Measurements from ENCODE around the gene TRIM71. TPM values are rescaled to one million over a fixed set of nuclear protein-coding genes. Genes with fewer than 3 reads are reported as not detected.

The TRIM71 gene
- total RNA-seq, 2 experiments from 2014 or later, result 0.18 to 0.22 TPM

DNA sequence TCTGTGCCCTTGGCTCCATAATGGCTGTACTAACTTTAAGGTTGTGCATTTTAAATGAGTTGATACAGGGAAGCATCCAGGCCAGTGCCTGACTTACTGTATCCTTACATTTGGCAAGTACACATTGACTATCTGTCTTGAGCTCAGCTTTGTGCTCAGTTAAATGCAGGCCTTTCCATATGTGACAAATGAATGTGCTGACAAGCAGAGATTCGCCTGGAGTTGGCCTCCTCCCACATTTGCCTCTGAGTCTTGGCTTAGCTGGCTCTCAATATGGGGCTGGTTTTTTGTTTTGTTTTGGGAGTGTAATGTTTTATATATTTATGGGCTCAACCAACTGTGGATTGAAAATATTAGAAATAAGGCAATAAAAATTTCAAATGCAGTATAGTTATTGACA, 29.7 kb downstream of the TRIM71 start:
- DNase-seq, result no peak
- intact Hi-C loops (cut with micrococcal nuclease), result no loop called here
- no peak for ATAC-seq
- Mint-ChIP-seq H3K4me3 (no peak overlapping the region), H3K9me3 (no peaks in the 10 kb centered on the region), H3K27me3 (no peaks in the 10 kb centered on the region), H3K36me3 (ENCODE audit: low read depth) (no peaks in the 10 kb centered on the region), H3K27ac (no peak overlapping the region), H3K4me1 (ENCODE audit: low read depth) (peaks cover 6% of the 10 kb centered on the region)
- TF ChIP-seq, protein P1, sequence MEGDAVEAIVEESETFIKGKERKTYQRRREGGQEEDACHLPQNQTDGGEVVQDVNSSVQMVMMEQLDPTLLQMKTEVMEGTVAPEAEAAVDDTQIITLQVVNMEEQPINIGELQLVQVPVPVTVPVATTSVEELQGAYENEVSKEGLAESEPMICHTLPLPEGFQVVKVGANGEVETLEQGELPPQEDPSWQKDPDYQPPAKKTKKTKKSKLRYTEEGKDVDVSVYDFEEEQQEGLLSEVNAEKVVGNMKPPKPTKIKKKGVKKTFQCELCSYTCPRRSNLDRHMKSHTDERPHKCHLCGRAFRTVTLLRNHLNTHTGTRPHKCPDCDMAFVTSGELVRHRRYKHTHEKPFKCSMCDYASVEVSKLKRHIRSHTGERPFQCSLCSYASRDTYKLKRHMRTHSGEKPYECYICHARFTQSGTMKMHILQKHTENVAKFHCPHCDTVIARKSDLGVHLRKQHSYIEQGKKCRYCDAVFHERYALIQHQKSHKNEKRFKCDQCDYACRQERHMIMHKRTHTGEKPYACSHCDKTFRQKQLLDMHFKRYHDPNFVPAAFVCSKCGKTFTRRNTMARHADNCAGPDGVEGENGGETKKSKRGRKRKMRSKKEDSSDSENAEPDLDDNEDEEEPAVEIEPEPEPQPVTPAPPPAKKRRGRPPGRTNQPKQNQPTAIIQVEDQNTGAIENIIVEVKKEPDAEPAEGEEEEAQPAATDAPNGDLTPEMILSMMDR (IDR thresholded peaks at IDR 0.05), result no peak
- POLR2A ChIA-PET, result no interaction called here
- CTCF ChIA-PET, result no interaction called here

DNA sequence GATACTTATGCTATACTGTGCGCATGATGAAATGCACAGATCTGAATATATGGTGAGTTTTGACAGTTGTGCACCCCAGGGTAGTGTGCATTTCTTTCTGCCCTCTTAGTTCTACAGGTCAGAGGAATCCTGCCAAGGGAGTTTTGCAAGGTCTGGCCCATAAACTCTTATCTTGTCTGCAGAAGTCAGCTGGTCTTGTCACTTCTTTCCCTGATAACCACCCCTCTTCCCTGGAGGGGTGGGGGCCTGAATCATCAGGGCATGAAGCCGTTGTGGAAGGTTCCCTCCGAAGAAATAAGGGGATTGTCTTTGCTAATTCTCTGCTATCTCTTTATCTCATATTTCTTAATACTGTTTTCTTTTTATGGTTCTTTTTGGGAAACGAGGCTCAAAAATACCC, 30.4 kb downstream of the TRIM71 start:
- CTCF ChIA-PET, result interaction anchor here (1.6 kb wide), 1 partner anchor 38 kb away, joined by 3 read pairs; no protein-coding TSS in a partner anchor
- Mint-ChIP-seq H3K9me3 (no peaks in the 10 kb centered on the region), H3K27ac (no peak overlapping the region), H3K4me1 (ENCODE audit: low read depth) (no peaks in the 10 kb centered on the region), H3K27me3 (no peaks in the 10 kb centered on the region), H3K4me3 (no peak overlapping the region), H3K36me3 (ENCODE audit: low read depth) (no peaks in the 10 kb centered on the region)
- TF ChIP-seq, protein P1 (IDR thresholded peaks at IDR 0.05), result no peak
- DNase-seq (no peak), ATAC-seq (no peak)
- POLR2A ChIA-PET, result no interaction called here
- intact Hi-C loops (cut with micrococcal nuclease), result no loop called here

DNA sequence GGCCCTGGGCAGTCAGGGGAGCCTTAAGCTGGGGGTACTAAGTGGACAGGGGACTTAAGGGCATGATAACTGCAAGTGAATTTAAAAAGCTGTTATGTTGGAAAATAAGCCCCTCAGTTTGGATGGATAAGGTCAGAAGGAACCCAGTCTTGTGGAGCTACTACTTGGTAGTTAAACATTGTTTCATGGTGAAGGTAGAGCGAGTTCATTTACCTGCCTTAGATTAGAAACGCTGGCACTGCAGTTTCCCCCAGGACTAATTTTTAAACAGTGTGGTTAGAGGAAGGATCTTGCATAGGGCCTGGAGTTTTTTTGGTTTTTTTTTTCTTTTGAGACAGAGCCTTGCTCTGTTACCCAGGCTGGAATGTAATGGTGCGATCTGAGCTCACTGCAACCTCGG, 31.2 kb downstream of the TRIM71 start:
- DNase-seq, result no peak
- no peaks in the 10 kb centered on the region for H3K4me1 Mint-ChIP-seq (ENCODE audit: low read depth)
- no peak overlapping the region for H3K27ac Mint-ChIP-seq
- H3K9me3 Mint-ChIP-seq, result no peaks in the 10 kb centered on the region
- no peaks in the 10 kb centered on the region for H3K36me3 Mint-ChIP-seq (ENCODE audit: low read depth)
- TF ChIP-seq, protein P1 (IDR thresholded peaks at IDR 0.05), result no peak
- no peak overlapping the region for H3K4me3 Mint-ChIP-seq
- ChIA-PET CTCF (interaction anchor here (1.6 kb wide), 1 partner anchor 38 kb away, joined by 3 read pairs; no protein-coding TSS in a partner anchor), POLR2A (no interaction called here)
- ATAC-seq, result no peak
- H3K27me3 Mint-ChIP-seq, result no peaks in the 10 kb centered on the region
- intact Hi-C loops (cut with micrococcal nuclease), result no loop called here

DNA sequence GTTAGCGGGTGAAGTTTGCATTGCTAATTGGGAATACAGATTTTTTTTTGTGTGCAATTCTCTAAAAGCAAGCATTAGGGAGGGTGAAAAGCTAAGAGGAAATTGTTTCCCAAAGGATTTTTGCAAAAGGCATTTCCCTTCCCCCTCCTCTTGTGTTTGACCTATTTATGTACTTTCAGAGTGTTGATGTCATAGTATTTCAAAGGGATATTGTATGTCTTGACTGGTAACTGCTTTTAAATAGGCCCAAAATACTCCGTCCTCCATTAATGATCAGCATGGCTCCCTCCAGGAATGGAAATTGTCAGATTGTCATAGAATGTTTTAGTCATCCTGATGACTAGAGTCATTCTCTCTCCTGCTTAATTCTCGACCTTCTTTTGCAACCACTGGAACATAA, 32.4 kb downstream of the TRIM71 start:
- CTCF ChIA-PET, result no interaction called here
- no peaks in the 10 kb centered on the region for H3K27me3 Mint-ChIP-seq
- intact Hi-C loops (cut with micrococcal nuclease), result no loop called here
- ATAC-seq, result no peak
- no peaks in the 10 kb centered on the region for H3K9me3 Mint-ChIP-seq
- TF ChIP-seq, protein P1 (IDR thresholded peaks at IDR 0.05), result no peak
- POLR2A ChIA-PET, result no interaction called here
- DNase-seq, result no peak
- no peak overlapping the region for H3K27ac Mint-ChIP-seq
- no peaks in the 10 kb centered on the region for H3K36me3 Mint-ChIP-seq (ENCODE audit: low read depth)
- no peak overlapping the region for H3K4me3 Mint-ChIP-seq
- H3K4me1 Mint-ChIP-seq (ENCODE audit: low read depth), result no peaks in the 10 kb centered on the region

DNA sequence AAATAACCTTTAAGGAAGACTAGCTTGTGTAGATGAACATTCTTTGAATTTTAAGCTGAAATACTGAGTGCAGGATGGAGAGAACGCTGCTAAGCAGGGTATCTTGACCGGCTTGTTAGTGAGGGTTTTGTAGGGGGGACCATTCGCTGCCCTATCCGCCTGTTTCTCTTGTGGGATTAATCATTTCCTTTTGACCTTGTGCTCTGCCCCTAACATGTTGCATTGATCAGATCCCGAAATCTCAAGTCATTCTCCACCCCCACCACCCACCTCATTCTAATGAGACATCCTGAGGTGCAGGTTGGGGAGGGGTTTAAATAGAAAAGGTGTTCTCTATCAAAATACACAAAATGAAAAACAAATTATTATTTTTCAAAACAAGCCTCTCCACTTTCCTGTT, 32.8 kb downstream of the TRIM71 start:
- Mint-ChIP-seq H3K27ac (no peak overlapping the region), H3K36me3 (ENCODE audit: low read depth) (no peaks in the 10 kb centered on the region), H3K9me3 (no peaks in the 10 kb centered on the region), H3K27me3 (no peaks in the 10 kb centered on the region), H3K4me1 (ENCODE audit: low read depth) (no peaks in the 10 kb centered on the region), H3K4me3 (no peak overlapping the region)
- ATAC-seq, result no peak
- POLR2A ChIA-PET, result interaction anchor here (0.6 kb wide), 1 partner anchor 28 kb away, joined by 3 read pairs; no protein-coding TSS in a partner anchor
- TF ChIP-seq, protein P1 (IDR thresholded peaks at IDR 0.05), result no peak
- CTCF ChIA-PET, result no interaction called here
- DNase-seq, result no peak
- intact Hi-C loops (cut with micrococcal nuclease), result no loop called here

Data from activated CD8-positive, alpha-beta T cell treated with anti-CD3 and anti-CD28 coated beads for 36 hours (primary cell).